ENCODE measurements around the gene FADS6.

Gene FADS6

DNA sequence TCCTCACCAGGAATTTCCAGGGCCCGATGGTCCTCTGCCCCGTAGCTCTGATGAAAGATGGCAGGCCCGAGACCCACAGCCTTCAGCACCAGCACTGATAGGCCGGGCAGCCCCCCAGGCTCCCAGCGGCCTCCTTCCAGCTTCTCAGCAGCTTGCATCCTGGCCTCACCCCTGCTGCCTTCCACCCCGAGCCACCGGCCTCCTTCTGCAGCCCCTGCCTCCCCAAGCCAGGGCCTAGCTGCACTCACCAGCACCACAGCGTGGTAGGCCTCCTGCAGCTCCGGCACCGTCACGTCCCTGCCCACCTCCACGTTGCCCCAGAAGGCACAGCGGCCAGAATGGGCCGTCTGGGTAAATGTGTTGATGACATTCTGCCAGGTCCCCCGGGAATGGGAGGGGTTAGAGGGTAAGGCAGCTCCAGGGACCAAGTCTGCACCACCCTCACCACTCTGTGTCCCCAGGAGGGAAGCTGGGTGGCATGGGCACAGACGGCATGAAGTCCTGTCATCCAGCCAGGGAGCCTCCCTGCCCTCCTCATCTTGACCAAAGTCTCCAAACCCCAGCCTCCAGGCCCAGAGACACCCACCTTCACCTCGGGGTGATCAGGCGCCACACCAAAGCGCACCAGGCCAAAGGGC lies 27.1 kb downstream of the FADS6 start:
- no peak for DNase-seq

GRCh38 chr17:74865504-74866197 lies 27.8 kb downstream of the FADS6 start:
- no peak for DNase-seq

- peak; percentile 67 for DNase-seq
Measured at GRCh38 chr17:74864866-74865395, 28.5 kb downstream of the FADS6 start.

DNA sequence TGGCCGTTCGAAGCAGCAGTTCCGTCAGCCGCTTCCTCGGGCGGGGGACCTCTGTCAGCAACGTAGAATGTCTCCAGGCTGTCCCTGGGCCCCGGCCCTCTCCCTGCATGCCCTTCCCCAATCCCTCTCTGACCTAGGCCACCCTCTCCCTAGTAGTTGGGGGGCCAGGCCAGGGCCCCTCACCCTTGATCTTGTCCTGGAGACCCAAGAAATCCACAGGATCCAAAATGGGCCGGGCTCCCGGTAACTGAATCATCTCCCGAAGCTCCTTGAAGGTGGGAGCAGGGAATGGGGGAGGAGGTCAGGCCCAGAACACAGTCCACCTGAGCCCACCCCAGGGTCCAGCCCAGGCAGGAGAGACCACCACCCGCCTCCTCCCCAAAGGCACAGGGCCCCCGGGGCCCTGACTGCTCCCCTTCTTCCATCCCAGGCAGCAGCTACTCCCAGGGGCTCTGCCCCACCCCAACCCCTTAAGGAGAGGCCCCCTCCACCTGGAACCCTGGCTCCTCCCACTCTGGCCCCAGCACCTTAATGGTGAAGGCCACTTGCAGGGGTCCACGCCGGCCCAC lies 29.1 kb downstream of the FADS6 start:
- DNase-seq, result no peak

- DNase-seq, result no peak
Measured at GRCh38 chr17:74863420-74864296, 29.8 kb downstream of the FADS6 start.

- no peak for DNase-seq
Measured at GRCh38 chr17:74862919-74863318, 30.5 kb downstream of the FADS6 start.

DNA sequence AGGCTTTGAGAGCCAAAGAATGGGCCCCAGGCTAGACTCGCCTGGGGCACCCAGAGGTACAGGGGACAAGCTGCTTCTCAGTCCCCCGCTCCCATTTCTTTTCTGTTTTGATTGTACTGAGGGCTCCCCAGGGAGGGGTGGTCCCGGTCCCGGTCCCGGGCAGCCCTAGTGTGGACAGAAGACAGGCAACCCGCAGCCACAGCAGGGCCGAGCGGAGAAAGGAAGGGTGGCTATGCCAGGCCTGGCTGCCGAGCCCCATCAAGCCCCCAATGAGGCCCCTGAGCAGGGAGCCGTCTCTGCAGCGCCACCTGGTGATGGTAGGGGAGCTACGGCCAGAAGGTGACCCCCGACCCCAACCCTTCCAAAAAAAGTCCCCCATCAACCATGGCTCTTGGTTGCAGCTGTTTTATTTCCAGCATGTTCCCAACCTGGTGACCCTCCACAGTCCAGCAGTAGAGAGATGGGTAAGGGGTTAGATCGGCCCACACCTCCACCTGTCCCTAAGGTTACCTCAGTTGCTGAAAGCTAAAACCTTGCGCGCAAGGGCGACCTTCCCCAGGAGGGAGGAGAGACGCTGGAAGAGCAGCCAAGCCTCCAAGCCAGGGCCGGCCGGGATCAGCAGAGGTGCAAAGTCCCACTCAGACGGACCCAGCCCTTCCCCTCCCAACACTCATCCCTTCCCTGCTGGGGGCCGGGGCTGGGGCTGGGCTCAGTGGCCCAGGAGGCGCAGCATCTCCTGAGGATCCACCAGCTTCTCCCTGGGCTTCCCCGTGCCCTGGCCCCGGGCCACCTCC lies 31.1 kb downstream of the FADS6 start:
- DNase-seq, result peak; percentile 77

- DNase-seq, result no peak
Measured at GRCh38 chr17:74861662-74862107, 31.7 kb downstream of the FADS6 start.

DNA sequence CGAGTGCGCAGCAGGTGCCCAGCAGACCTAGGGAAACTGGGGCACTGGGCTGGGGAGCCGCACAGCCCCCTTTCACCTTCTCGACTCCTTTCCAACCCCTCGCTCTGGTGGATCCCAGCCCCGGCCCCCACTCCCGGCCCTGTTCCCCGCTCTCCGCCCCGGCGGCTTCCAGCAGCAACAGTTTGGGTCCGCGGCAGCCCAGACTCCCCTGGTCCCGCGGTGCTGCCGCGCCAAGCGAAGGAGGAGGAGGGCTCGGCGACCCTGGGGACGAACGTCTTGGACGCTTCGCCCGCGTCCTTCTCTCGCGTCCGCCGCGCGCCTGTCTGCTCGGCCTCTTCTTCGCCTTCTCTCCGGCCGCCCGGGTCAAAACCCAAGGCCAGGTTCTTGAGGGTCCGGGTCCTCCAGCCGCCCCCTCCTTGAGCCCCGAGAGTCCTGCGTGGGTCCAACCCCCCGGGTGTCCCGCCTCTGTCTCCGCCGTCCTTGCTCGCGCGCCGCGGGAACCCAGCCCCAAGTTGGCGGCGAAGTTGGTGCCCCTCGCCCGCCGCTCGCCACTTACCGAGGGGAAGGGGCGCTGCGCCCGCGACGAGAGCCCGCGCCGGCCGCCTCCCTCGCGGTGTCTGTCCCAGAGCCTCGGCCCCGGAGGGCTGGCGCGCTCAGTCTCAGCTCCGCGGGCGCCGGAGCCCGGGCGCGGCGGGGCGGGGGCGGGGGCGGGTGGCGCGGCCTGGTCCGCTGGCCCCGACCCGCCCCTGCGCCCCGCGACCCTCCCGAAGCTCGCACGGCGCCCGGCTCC lies 32.4 kb downstream of the FADS6 start:
- peak; percentile 53 for DNase-seq

- DNase-seq, result peak; percentile 54
Measured at GRCh38 chr17:74860229-74860871, 33.1 kb downstream of the FADS6 start.

DNA sequence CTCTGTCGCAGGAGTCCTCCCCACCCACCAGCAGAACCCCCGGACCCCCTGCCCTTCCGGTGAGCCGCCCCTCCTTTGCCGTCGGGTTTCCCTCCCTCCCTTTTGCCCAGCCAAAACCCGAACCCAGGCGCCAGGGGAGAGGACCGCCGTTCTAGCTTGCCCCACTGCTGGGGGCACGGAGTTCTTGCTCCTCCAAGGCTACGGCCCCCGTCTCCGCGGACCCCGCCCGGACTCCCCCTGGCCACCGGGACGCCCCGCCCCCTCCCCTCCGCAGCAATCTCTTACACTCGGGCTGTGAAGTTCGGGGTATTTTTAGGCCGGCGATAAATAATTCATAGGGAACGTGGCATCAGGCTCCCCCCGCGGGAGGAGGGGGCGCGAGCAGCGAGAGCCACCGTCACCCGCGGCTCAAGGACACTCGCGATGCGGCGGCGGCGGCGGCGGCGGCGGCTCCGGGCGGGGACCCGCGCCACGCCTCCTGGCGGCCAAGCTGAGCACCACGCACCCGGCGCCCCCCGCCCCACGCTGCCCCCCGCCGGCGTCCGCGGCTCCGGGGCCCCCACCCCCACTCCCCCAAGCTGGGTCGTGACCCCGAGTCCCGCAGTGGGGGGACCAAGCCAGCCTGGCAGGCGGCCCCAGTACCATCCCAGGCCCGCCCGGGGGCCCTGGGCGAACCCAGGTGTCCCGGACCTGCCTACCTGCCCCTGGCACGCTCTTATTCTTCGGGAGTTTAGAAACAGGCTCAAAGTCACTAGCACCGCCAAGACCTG lies 33.8 kb downstream of the FADS6 start, which contains the start of gene GRIN2C:
GRIN2C (minus strand) TSS at position 427 of the 770 bp plus-strand sequence. CDS start 4,793 bp downstream, outside the sequence.
- DNase-seq, result no peak

DNA sequence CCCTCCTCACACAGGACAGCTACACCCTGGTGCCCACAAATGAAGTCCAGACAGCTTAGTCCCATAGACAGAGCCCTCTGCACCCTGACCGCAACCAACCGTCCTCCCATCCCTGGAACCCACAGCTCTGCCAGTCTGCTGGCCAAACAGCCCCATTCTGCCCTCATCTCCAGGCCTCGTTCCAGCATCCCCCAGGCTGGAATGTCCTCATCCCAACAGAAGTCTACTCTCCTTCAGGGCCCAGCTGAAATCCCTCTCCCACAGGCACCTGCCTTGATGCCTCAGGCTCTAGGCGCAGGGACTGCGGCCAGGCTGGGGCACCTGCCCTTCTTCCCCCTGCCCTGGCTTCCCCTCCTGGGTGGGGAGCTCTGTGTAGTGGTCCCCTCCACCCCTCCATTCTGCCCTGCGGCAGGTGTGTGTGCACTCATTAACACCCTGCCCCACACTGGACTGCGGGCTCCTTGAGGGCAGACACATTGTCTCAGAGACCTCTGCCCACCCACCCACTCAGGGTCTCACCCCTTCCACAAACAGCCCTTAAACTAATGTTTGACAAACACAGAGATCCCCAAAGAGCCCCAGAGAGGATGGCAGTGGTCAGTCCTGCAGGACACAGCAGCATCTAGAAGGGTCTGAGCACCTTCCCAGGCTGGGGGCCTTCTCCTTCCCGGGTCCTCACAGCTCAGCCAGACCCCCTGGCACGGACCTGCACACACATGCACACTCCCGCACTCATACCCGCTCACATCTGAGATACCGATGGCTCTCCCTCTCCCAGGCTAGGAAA lies 34.6 kb downstream of the FADS6 start:
- DNase-seq, result no peak

- no peak for DNase-seq
Measured at GRCh38 chr17:74857191-74857590, 36.2 kb downstream of the FADS6 start.

DNA sequence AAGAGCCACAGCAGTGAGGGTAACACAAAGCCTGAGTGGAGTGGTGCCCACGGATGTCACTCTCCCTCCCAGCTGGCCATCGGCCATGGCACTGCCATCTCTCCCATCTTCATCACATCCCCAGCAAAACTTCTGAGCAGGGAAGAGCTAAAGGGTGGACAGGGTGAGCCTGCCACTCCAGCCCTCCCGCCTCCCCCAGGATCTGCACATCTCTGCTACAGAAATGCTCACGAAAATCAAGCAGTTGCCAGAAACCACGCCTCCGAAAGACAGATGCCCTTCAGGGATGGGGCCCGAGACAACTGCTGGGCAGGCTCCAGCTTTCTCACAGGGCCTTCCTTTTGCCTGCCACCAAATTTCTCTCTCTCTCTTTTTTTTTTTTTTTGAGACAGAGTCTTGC lies 37.3 kb downstream of the FADS6 start:
- DNase-seq, result no peak

GRCh38 chr17:74855323-74855722 lies 38.1 kb downstream of the FADS6 start:
- no peak for DNase-seq

DNA sequence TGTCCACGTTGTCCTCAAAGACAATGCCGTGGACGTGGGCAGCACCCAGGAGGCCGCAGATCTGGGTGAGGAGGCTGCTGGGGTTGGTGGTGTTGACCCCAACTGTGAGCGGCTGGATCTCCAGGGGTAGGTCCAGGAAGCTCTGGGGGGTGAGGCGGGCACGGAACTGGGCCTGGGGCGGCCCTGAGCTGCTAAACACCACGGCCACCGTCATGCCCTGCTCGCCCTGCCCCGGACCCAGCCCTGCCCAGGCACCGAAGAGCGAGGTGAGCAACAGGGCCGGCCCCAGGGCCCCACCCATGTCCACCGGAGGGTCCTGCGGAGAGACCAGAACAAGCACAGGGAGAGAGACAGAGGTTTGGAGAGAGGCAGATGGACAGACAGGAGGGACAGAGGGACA lies 38.6 kb downstream of the FADS6 start:
- DNase-seq, result no peak

- no peak for DNase-seq
Measured at GRCh38 chr17:74853669-74854068, 39.8 kb downstream of the FADS6 start.

- no peak for DNase-seq
Measured at GRCh38 chr17:74853048-74853397, 40.4 kb downstream of the FADS6 start.
